Lung (tissue), 12 donors: ENCODE results near the gene TMEM237. TPM values are rescaled to one million over a fixed set of nuclear protein-coding genes. Genes with fewer than 3 reads are reported as not detected.

Experiments
- ATAC-seq: fragments of 200-7000 bp; cut with Tn5 transposase; one replicate; pipeline ENCODE4 v1.9.1; 2020; ENCODE audit warnings: moderate number of reproducible peaks; ENCODE audit not compliant: insufficient read depth, low FRiP score
- DNase-seq, 3 donors: peaks; one replicate each; pipeline ENCODE4 v3.0.0-alpha.2; 2013 to 2017
- H3K27ac ChIP-seq, 2 donors: one replicate each; pipeline ENCODE4 v1.5.1; 2013; ENCODE audit warnings: mild to moderate bottlenecking in 2 of 2, moderate library complexity in 2 of 2, control low read depth in 1 of 2, inconsistent platforms in 1 of 2, low read depth in 1 of 2, low read length in 1 of 2
- H3K27me3 ChIP-seq, 3 donors: one replicate each; pipeline ENCODE4 v1.5.1; 2013; ENCODE audit warnings: low read length in 2 of 3; ENCODE audit not compliant: control insufficient read depth in 3 of 3, insufficient read depth in 3 of 3
- H3K36me3 ChIP-seq, 4 donors: one replicate each; pipeline ENCODE4 v1.5.1; 2013; ENCODE audit warnings: low read length in 4 of 4, mild to moderate bottlenecking in 1 of 4, moderate library complexity in 1 of 4; ENCODE audit not compliant: control insufficient read depth in 4 of 4, insufficient read depth in 4 of 4
- H3K4me1 ChIP-seq, 5 donors: one replicate each; pipeline ENCODE4 v1.5.1; 2013; ENCODE audit warnings: low read length in 5 of 5, mild to moderate bottlenecking in 2 of 5, moderate library complexity in 1 of 5; ENCODE audit not compliant: control insufficient read depth in 5 of 5, insufficient read depth in 5 of 5
- H3K4me3 ChIP-seq: one replicate; pipeline ENCODE4 v1.5.1; 2013; ENCODE audit warnings: mild to moderate bottlenecking, control low read depth, moderate library complexity
- H3K9ac ChIP-seq, 2 donors: one replicate each; pipeline ENCODE4 v1.5.1; 2013; ENCODE audit warnings: low read length in 2 of 2, control low read depth in 1 of 2; ENCODE audit not compliant: insufficient read depth in 1 of 2
- H3K9me3 ChIP-seq, 4 donors: one replicate each; pipeline ENCODE4 v1.5.1; 2013; ENCODE audit warnings: low read length in 3 of 4, mild to moderate bottlenecking in 1 of 4, moderate library complexity in 1 of 4; ENCODE audit not compliant: control insufficient read depth in 4 of 4, insufficient read depth in 3 of 4
- WGBS, 2 donors: extraction: QIAGEN DNeasy Blood & Tissue Kit; methylation state at CpG; one replicate each; pipeline ENCODE4 v1.1.7; 2013; 5-methylcytosine and 5-hydroxymethylcytosine counted together
- polyA plus RNA-seq, 2 donors: library from polyadenylated mRNA; stranded (reverse); fragments of 200-250 nt; gene quantifications; one replicate each; pipeline ENCODE4 v1.2.1, GENCODE V29; 2013
- total RNA-seq, 2 donors: library from RNA; depleted of rRNA in 1 of 2; stranded (reverse); fragments of >200 nt in 1 of 2; gene quantifications; one replicate each; pipeline ENCODE4 v1.2.1, GENCODE V29; 2014 to 2021
- TF ChIP-seq, protein P1 (sequence below): IDR thresholded peaks from 2 replicates; pipeline ENCODE4 v1.5.1; 2012; ENCODE audit warnings: mild to moderate bottlenecking; ENCODE audit errors: control extremely low read depth, extremely low read depth
- donor health status: control.
- donor health status: control.
- donor health status: Bipolar disorder and iron deficiency.
- donor health status: healthy.
- donor health status: DM: yes; HTN: yes; CAD: no.

Gene TMEM237
- total and polyA plus RNA-seq, 4 donors: 7.0 to 27.5 (median 11.6) TPM

GRCh38 chr2:201642086-201642578 is 1.2 kb downstream of the TMEM237 start:
- H3K4me1 ChIP-seq: peaks cover 0 to 20% (median 5%) of the 10 kb centered on the region in 5 donors
- 0 to 1% methylated on average over 16 of the region's 16 CpGs for WGBS, 2 donors
- peak overlapping the region; percentile 87 to 93 for H3K27ac ChIP-seq
- TF ChIP-seq, protein P1, sequence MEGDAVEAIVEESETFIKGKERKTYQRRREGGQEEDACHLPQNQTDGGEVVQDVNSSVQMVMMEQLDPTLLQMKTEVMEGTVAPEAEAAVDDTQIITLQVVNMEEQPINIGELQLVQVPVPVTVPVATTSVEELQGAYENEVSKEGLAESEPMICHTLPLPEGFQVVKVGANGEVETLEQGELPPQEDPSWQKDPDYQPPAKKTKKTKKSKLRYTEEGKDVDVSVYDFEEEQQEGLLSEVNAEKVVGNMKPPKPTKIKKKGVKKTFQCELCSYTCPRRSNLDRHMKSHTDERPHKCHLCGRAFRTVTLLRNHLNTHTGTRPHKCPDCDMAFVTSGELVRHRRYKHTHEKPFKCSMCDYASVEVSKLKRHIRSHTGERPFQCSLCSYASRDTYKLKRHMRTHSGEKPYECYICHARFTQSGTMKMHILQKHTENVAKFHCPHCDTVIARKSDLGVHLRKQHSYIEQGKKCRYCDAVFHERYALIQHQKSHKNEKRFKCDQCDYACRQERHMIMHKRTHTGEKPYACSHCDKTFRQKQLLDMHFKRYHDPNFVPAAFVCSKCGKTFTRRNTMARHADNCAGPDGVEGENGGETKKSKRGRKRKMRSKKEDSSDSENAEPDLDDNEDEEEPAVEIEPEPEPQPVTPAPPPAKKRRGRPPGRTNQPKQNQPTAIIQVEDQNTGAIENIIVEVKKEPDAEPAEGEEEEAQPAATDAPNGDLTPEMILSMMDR: no peak
- H3K9ac ChIP-seq: peak overlapping the region; percentile 96 to 99
- peak in 1 of 3 donors; percentile 86 for DNase-seq
- peak; percentile 47 for ATAC-seq
- H3K4me3 ChIP-seq: peak overlapping the region; percentile 57
- H3K36me3 ChIP-seq: peaks cover 0 to 6% (median 3%) of the 10 kb centered on the region in 4 donors
- no peaks in the 10 kb centered on the region for H3K27me3 ChIP-seq
- no peaks in the 10 kb centered on the region for H3K9me3 ChIP-seq

GRCh38 chr2:201639205-201639604 is 4.1 kb downstream of the TMEM237 start:
- 79 to 85% methylated on average over 3 of the region's 3 CpGs for WGBS, 2 donors
- Histone ChIP-seq H3K9ac (no peak overlapping the region), H3K4me3 (no peak overlapping the region), H3K27ac (no peak overlapping the region), H3K4me1 (peaks cover 0 to 17% (median 3%) of the 10 kb centered on the region in 5 donors), H3K27me3 (no peaks in the 10 kb centered on the region), H3K9me3 (no peaks in the 10 kb centered on the region), H3K36me3 (peaks cover 0 to 14% (median 12%) of the 10 kb centered on the region in 4 donors)
- DNase-seq (no peak), ATAC-seq (no peak)
- TF ChIP-seq, protein P1: no peak

GRCh38 chr2:201638326-201638725 is 5.0 kb downstream of the TMEM237 start:
- Histone ChIP-seq H3K27ac (no peak overlapping the region), H3K36me3 (peaks cover 2 to 18% (median 14%) of the 10 kb centered on the region in 4 donors), H3K4me1 (peaks cover 0 to 17% (median 3%) of the 10 kb centered on the region in 5 donors), H3K4me3 (no peak overlapping the region), H3K9ac (no peak overlapping the region), H3K9me3 (no peaks in the 10 kb centered on the region), H3K27me3 (no peaks in the 10 kb centered on the region)
- no peak for DNase-seq
- no peak for ATAC-seq
- TF ChIP-seq, protein P1: no peak
- 78 to 94% methylated on average over 4 of the region's 4 CpGs for WGBS, 2 donors
